Loucy (cell line): ENCODE data around the gene TMEM132E.

ENCODE experiments used
- EZH2phosphoT487 ChIP-seq: fragments of 200-600 bp; IDR thresholded peaks from 2 replicates; pipeline ENCODE4 v1.6.1; 2018; ENCODE audit warnings: antibody characterized with exemption, mild to moderate bottlenecking, moderate library complexity, borderline replicate concordance
- TF ChIP-seq, protein P1 (sequence below): fragments of 200-600 bp; sonication (generic); conservative IDR thresholded peaks from 2 replicates; pipeline ENCODE4 v1.5.1; 2014; ENCODE audit warnings: mild to moderate bottlenecking, antibody characterized with exemption, low read length

GRCh38 chr17:34639706-34640425, 60.5 kb downstream of the TMEM132E start:
- TF ChIP-seq, protein P1, sequence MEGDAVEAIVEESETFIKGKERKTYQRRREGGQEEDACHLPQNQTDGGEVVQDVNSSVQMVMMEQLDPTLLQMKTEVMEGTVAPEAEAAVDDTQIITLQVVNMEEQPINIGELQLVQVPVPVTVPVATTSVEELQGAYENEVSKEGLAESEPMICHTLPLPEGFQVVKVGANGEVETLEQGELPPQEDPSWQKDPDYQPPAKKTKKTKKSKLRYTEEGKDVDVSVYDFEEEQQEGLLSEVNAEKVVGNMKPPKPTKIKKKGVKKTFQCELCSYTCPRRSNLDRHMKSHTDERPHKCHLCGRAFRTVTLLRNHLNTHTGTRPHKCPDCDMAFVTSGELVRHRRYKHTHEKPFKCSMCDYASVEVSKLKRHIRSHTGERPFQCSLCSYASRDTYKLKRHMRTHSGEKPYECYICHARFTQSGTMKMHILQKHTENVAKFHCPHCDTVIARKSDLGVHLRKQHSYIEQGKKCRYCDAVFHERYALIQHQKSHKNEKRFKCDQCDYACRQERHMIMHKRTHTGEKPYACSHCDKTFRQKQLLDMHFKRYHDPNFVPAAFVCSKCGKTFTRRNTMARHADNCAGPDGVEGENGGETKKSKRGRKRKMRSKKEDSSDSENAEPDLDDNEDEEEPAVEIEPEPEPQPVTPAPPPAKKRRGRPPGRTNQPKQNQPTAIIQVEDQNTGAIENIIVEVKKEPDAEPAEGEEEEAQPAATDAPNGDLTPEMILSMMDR, result no peak
- TF ChIP-seq EZH2phosphoT487, result no peak
